HG02943 (cell line): ENCODE data around the gene LCN2.

ENCODE experiments used
- ATAC-seq: cut with Tn5 transposase; IDR thresholded peaks from one replicate; pipeline ENCODE4 v1.9.1; 2021; ENCODE audit warnings: mild to moderate bottlenecking, low read depth, moderate library complexity; ENCODE audit not compliant: unreplicated experiment

The LCN2 gene

DNA sequence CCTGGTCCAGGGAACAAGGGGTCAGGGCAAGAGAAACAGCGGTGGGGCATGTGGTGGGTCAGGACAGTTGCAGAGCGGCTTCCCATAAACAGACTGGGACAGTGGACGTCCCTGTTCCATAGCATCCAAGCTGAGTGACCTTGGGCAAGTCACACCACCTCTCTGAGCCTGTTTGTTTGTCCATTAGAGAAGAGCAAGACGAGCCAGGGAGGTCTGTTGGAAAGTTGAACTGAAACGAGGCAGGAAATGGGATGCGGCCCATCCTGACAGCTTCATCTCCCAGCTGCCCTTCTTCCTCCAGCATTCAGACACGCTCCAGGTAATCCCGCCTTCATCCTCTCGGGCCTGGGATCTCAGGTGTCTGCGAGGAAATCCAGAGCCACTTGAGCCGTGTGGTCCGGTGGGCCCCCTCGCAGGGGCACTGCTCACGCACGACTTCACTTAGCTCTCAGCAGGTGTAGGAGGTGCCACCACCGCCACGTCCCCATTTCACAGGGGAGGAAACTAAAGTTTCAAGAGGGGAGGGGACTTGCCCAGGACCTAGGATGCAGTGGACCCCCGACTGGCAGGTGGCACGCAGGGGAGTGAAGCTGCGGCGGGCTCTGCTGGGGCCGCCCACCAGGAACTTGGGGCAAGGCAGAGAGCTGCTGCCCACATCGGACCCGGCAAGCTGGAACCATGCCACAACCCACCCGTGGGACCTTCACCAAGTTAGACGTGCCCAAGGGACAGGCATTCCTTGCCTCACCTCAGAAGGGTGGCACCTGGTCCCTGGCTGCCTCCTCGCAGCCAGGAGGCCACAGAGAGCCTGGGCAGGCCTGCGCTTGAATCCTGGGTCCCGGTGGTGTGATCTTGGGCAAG, 34.7 kb upstream of the LCN2 start:
- ATAC-seq = no peak

DNA sequence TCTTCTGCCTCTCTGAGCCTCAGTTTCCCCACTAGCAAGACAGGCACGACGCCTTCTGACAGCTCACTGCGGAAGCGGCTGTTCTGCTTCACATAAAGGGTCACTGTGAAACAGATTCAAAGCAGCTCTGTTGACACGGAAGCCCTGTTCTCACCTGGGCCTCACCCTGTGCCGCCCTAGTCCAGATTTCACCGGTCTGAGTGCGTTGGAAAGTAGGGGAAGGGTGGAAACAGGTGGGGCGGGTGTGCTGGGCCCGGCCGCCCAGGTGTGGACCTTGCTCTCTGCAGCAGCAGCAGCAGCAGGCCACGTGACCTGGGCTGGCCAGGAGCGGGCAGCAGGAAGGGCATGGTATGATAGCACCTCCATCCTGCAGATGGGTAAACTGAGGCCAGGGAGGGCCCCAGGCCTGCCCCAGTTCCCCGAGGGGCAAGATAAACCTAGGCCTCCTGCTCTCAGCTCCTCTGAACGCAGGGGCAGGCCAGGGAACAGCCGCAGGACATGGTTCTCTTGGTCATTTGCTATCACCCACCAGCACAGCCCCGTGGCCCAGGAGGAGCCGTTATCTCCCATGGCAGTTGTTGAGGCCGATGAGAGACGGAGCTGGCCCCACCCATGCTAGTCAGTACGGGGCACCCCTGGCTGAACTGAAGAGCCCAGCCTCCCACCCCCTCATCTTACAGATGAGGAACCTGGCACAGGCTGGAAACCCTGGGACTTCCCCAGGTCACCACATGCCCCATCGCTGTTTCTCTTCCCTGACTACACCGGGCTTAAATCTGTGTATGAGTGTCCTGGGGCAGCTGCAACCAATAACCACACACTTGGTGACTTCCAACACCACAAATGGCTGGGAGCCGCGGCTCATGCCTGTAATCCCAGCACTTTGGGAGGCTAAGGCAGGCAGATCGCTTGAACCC, 33.8 kb upstream of the LCN2 start:
- no peak for ATAC-seq

DNA sequence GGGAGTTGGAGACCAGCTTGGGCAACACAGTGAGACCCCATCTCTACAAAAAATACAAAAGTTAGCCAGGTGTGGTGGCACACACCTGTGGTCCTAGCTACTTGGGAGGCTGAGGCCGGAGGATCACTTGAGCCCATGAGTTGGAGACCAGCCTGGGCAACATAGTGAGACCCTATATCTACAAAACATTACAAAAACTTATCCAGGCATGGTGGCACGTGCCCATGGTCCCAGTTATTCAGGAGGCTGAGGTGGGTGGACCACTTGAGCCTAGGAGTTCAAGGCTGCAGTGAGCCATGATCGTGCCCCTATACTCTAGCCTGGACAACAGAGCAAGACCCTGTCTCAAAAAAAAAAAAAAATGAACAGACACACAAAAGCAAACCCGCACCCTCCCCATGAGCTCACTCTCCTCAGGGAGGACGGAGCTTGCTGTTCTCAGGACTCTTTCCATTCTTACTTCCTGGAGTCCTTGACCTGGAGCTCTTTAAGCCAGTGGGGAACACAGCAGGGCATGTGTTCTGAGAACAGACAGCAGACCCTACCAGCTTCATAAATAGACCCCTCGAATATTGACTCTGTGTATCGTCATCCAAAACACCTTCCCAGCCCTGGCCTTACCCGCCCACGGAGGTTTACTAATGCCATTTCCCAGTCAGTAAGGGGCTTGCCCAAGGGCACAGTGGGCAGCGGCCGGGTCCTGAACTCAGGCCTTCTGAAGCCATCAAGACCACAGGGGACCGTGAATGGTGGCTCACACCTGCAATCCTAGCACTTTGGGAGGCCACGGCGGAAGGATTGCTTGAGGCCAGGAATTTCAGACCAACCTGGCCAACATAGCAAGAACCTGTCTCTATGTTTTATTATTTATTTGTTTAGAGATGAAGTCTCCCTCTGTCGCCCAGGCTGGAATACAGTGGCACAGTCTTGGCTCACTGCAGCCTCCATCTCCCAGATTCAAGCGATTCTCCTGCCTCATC, 32.9 kb upstream of the LCN2 start:
- ATAC-seq = no peak

DNA sequence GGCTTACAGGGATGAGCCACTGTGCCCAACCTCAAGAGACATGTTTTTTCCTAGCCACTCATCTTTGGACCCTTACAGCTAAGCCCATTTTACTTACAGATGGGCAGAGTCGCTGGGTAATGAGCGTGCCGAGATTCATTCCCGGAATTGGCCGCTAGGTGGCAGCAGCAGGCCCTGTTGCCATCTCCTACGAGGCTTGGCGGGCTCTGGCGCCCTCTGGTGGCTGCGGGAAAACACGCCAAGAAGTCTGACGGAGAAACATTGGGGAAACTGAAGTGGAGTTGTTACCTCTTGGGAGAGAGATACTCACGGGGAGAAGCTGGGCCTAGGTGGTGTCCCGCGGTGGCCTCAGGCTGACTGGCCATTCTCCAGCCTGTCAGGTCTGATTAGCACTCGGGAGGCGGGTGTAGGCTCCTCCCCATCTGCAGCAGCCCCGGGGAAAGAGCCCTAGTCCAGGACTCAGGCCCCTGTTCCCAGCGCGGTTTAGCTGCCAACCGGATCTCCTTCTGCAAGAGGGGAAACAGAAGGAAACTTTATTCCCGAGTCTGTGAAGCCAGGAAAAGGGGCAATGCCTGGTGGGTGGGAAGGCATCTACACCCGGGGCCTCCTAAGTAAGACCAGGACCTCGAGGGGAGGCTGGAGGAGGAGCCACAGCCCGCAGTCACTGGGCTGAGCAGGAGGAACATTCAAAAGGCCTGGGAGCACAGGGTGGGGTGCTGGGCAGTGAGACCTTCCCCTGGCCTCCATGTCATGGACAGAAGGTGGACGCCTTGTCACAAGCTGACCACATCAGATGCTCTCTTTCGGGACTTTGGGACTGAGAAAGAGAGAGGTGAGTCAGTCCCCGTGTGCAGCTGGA, 31.4 kb upstream of the LCN2 start:
- no peak for ATAC-seq

DNA sequence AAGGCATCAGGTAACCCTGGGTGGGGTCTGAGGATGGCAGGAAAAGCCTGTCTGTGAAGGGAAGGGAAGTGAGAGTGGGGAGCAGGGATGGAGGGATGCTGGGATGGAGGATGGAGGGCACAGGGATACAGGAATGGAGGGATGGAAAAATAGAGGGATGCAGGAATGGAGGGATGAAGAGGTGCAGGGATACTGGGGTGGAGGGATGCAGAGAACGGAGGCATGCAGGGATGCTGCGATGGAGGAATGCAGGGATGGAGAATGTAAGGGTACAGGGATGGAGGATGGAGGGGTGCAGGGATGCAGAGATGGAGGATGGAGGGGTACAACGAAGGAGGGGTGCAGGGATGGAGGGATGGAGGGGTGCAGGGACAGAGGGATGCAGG, 30.8 kb upstream of the LCN2 start:
- ATAC-seq = no peak

DNA sequence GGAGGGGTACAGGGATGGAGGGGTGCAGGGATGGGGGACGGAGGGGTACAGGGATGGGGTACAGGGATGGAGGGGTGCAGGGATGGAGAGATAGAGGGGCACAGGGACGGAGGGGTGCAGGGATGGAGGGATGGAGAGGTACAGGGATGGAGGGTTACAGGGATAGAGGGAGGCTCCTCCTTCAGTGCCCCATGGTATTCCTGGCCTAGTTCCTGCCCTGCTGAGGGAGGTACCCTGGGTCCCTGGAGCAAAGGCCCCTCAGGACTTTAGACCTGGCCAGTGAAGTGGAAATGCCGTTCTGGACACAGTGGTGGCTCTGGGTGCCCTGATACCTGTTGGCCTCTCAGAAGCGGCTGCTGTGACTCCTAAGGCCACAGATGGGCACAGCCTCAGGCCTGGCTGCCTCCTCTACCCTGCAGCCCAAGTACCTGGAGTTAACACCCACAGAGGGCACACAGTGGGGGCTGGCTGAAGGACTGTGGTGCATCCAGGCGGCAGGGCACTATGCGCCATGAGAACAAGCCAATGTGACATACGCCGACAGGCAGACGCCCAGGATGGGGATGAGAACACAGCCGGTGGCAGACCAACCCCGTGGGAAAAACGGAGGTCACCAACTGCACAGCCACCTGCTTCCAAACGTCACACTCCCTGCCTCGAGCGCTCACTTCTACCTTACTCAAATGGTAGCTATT, 30.1 kb upstream of the LCN2 start:
- no peak for ATAC-seq

DNA sequence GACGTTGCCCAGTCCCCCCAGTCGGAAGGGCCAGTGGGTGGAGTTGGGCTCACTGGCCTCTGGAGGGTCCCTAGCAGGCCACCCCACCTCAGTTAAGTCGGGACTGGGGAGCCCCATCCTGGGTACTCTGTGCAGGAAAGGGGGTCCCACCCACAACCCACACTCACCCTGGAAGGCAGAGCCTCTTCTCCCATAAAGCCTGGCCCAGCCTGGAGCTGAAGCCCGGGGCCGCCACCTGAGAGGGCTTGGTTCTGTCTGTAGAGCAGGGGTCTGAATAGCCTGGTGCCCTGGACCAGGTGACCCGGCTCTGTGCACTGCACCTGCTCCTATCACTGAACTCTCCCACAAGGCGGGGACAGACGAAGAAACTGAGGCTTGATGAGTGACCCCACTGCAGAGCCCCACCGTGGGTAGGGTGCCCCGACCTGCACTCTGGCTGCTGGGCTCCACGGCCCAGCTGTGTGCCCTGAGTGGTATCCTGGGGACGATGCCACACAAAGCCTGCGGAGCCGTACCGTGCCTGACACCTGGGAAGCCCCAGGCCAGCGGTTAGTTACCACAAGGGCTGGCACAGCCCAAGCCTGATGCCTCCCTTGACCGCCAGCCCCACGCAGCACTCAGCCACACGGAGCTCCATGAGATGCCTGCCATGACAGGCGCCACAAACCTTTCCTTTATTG, 29.1 kb upstream of the LCN2 start:
- no peak for ATAC-seq

DNA sequence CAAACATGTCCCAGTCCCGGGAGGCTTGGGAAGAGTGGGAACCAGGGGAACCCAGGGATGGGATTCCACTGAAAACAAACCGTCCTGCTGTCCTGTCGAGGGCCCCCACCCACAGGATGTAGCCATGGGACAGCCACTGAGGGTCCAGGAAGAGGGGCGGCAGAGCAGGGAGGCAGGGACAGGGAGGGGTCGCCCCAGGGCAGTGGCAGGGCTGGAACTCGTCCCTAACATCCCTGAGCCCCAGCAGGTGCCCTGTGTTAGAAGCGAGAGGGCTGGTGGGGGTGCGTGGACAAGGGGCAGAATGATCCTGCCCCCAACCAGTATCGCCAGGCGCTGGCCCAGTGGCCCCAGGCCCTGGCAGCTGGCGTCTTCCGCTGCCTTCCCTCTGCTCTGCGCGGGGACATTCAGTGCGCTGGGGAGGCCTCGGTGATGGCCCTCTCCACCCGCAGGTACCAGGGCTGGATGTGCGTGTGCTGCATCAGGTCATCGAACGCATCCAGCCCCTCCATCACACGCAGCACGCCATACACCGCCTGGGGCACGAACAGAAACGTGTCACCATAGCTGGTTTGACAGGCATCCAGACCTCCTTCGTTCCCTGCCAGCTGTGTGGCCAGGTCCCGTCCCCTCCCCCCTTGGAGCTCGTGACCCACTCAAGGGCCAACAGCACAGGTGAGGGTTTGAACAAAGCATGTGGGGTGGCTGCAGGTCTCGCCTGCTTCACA, 28.4 kb upstream of the LCN2 start:
- no peak for ATAC-seq

- no peak for ATAC-seq
These were observed 27.8 kb upstream of the LCN2 start for GRCh38 chr9:128121466-128121810.

- ATAC-seq = no peak
These were observed 27.1 kb upstream of the LCN2 start for GRCh38 chr9:128121924-128122808.

- no peak for ATAC-seq
These were observed 26.5 kb upstream of the LCN2 start for GRCh38 chr9:128122809-128123175.

- ATAC-seq = no peak
These were observed 25.7 kb upstream of the LCN2 start for GRCh38 chr9:128123451-128124080.

GRCh38 chr9:128124451-128124850, 24.8 kb upstream of the LCN2 start:
- ATAC-seq = no peak

DNA sequence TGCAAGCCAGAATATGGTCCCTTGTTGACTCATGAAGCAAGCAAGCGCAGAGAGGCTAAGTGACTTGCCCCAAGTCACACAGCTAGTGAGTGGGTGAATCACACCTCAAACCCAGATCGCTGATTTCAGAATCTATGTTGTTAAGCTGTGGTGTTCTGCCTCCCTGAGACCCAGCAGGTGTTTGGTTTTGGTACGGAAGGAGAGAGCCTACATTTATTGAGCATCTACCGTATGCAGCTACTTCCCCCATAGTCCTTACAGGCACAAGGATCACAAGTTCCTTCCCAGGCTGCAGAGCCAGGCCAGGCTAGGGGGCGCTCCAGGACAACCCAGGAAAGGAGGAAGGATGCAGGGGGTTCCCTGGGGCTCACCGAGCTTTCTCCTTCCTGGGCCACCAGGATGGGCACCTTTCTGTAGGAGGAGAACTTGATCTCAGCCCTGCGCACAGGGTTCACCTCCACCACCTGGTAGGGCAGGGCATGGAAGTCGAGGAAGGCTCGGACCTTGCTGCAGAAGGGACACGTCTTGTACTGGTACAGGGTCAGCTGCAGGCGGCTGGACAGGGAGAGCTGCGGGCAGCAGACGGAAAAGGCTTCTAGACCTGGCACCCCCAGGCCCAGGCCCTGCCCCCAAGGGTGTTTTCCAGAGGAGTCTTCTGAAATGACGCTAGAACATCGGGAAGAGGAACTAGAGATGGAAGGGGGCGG, 24.2 kb upstream of the LCN2 start:
- ATAC-seq = no peak

- ATAC-seq = no peak
These were observed 23.5 kb upstream of the LCN2 start for GRCh38 chr9:128125580-128126354.
